CD8-positive, alpha-beta memory T cell (primary cell): Measurements from ENCODE around the gene CDH12. TPM values are rescaled to one million over a fixed set of nuclear protein-coding genes. Genes with fewer than 3 reads are reported as not detected.
"Not testable (repeated sequence)": the region's sequence is repeated elsewhere in the genome, so short reads cannot be mapped to it uniquely, and the experiment has no call there.

Experiments
- CTCF ChIA-PET: fragments of 350-600 bp; sonication (Branson Sonifier 250); formaldehyde crosslinking; loops from one replicate; lab custom pipeline; 2021; ENCODE audit warnings: antibody characterized with exemption; lab: Charles Lee
- POLR2A ChIA-PET: fragments of 350-600 bp; sonication (Branson Sonifier 250); formaldehyde crosslinking; loops from one replicate; lab custom pipeline; 2021; ENCODE audit warnings: antibody characterized with exemption; lab: Charles Lee
- DNase-seq, 5 donors: peaks; one replicate each; pipeline versions ENCODE4 v3.0.0 to v3.0.0-alpha.2; 2020 to 2022; ENCODE audit warnings: mixed read lengths in 1 of 5
- H3K27ac ChIP-seq: one replicate; pipeline ENCODE4 v1.7.0; 2013; ENCODE audit warnings: low read depth, mild to moderate bottlenecking, low read length, moderate library complexity
- H3K27me3 ChIP-seq: 2 replicates; pipeline ENCODE4 v1.7.0; 2013; ENCODE audit warnings: low read length, mild to moderate bottlenecking; ENCODE audit not compliant: insufficient read depth, poor library complexity, severe bottlenecking
- H3K36me3 ChIP-seq: 2 replicates; pipeline ENCODE4 v1.7.0; 2013; ENCODE audit warnings: mild to moderate bottlenecking, low read length, moderate library complexity; ENCODE audit not compliant: insufficient read depth
- H3K4me1 ChIP-seq: 2 replicates; pipeline ENCODE4 v1.7.0; 2013; ENCODE audit warnings: mild to moderate bottlenecking, low read length, moderate library complexity; ENCODE audit not compliant: insufficient read depth
- H3K4me3 ChIP-seq: 2 replicates; pipeline ENCODE4 v1.7.0; 2013; ENCODE audit warnings: mild to moderate bottlenecking, low read length
- H3K9me3 ChIP-seq: 2 replicates; pipeline ENCODE4 v1.7.0; 2013; ENCODE audit warnings: mild to moderate bottlenecking, low read length
- H3K27ac Mint-ChIP-seq, 8 donors: one replicate each; pipeline ENCODE4 v1.8.0; 2020 to 2021; ENCODE audit warnings: mixed read lengths in 8 of 8, mild to moderate bottlenecking in 6 of 8, inconsistent platforms in 3 of 8, moderate library complexity in 3 of 8
- H3K27me3 Mint-ChIP-seq, 2 donors: one replicate each; pipeline ENCODE4 v1.8.0; 2020 to 2021; ENCODE audit warnings: mixed read lengths in 2 of 2, mild to moderate bottlenecking in 1 of 2, moderate library complexity in 1 of 2
- H3K36me3 Mint-ChIP-seq, 3 donors: one replicate each; pipeline ENCODE4 v1.8.0; 2020 to 2021; ENCODE audit warnings: mixed read lengths in 3 of 3, inconsistent platforms in 1 of 3, mild to moderate bottlenecking in 1 of 3
- H3K4me1 Mint-ChIP-seq, 3 donors: one replicate each; pipeline ENCODE4 v1.8.0; 2020 to 2021; ENCODE audit warnings: mixed read lengths in 3 of 3, inconsistent platforms in 1 of 3, mild to moderate bottlenecking in 1 of 3
- H3K4me3 Mint-ChIP-seq, 7 donors: one replicate each; pipeline ENCODE4 v1.8.0; 2020 to 2021; ENCODE audit warnings: mixed read lengths in 7 of 7, mild to moderate bottlenecking in 6 of 7, moderate library complexity in 4 of 7, inconsistent platforms in 2 of 7
- H3K9me3 Mint-ChIP-seq, 5 donors: one replicate each; pipeline ENCODE4 v1.8.0; 2020 to 2022; ENCODE audit warnings: mixed read lengths in 5 of 5, mild to moderate bottlenecking in 3 of 5, moderate library complexity in 2 of 5, inconsistent platforms in 1 of 5
- polyA plus RNA-seq: library from polyadenylated mRNA; unstranded; fragments of 300-500 nt; fragmentation: Illumina TruSeq; gene quantifications from one replicate; pipeline ENCODE4 v1.2.3, GENCODE V29; 2021
- total RNA-seq, 2 experiments: library from RNA; stranded (reverse); gene quantifications; one replicate each; pipeline ENCODE4 v1.2.3, GENCODE V29; 2021

The CDH12 gene
- total and polyA plus RNA-seq, 3 experiments from 2014 or later: not detected

GRCh38 chr5:22208463-22208862 lies 644.7 kb downstream of the CDH12 start:
- H3K36me3 Mint-ChIP-seq, H3K9me3 ChIP-seq, H3K27ac ChIP-seq, CTCF ChIA-PET, H3K36me3 ChIP-seq, DNase-seq, H3K4me3 Mint-ChIP-seq, H3K4me3 ChIP-seq, H3K9me3 Mint-ChIP-seq, H3K27me3 Mint-ChIP-seq, H3K27ac Mint-ChIP-seq, H3K4me1 Mint-ChIP-seq, POLR2A ChIA-PET, H3K27me3 ChIP-seq, H3K4me1 ChIP-seq: not testable (repeated sequence)

GRCh38 chr5:22188651-22189050 lies 664.5 kb downstream of the CDH12 start:
- H3K9me3 Mint-ChIP-seq: peaks cover 0 to 23% (median 11%) of the 10 kb centered on the region in 5 donors
- H3K4me3 Mint-ChIP-seq, H3K27ac Mint-ChIP-seq, H3K27me3 Mint-ChIP-seq, H3K27ac ChIP-seq, H3K36me3 ChIP-seq, H3K9me3 ChIP-seq, H3K4me1 ChIP-seq, CTCF ChIA-PET, POLR2A ChIA-PET, H3K27me3 ChIP-seq, H3K4me1 Mint-ChIP-seq, H3K36me3 Mint-ChIP-seq, DNase-seq, H3K4me3 ChIP-seq: not testable (repeated sequence)

GRCh38 chr5:22187632-22188228 lies 665.4 kb downstream of the CDH12 start:
- CTCF ChIA-PET, H3K4me1 ChIP-seq, H3K4me1 Mint-ChIP-seq, H3K4me3 ChIP-seq, H3K27me3 Mint-ChIP-seq, H3K27ac ChIP-seq, POLR2A ChIA-PET, H3K4me3 Mint-ChIP-seq, H3K36me3 ChIP-seq, H3K27me3 ChIP-seq, DNase-seq, H3K9me3 ChIP-seq, H3K36me3 Mint-ChIP-seq, H3K27ac Mint-ChIP-seq: not testable (repeated sequence)
- peaks cover 0 to 21% (median 12%) of the 10 kb centered on the region in 5 donors for H3K9me3 Mint-ChIP-seq

- H3K4me1 ChIP-seq, CTCF ChIA-PET, H3K27me3 Mint-ChIP-seq, DNase-seq, H3K36me3 Mint-ChIP-seq, H3K4me3 ChIP-seq, H3K4me3 Mint-ChIP-seq, H3K36me3 ChIP-seq, H3K9me3 ChIP-seq, H3K4me1 Mint-ChIP-seq, H3K27ac Mint-ChIP-seq, H3K9me3 Mint-ChIP-seq, H3K27ac ChIP-seq, H3K27me3 ChIP-seq, POLR2A ChIA-PET: not testable (repeated sequence)
Measured at GRCh38 chr5:22169226-22169625, 683.9 kb downstream of the CDH12 start.

- H3K4me1 Mint-ChIP-seq, POLR2A ChIA-PET, H3K4me3 Mint-ChIP-seq, CTCF ChIA-PET, H3K36me3 Mint-ChIP-seq, H3K27ac ChIP-seq, H3K4me3 ChIP-seq, H3K36me3 ChIP-seq, H3K9me3 ChIP-seq, H3K4me1 ChIP-seq, H3K9me3 Mint-ChIP-seq, H3K27ac Mint-ChIP-seq, H3K27me3 Mint-ChIP-seq, DNase-seq, H3K27me3 ChIP-seq: not testable (repeated sequence)
Measured at GRCh38 chr5:22168704-22169103, 684.4 kb downstream of the CDH12 start.

GRCh38 chr5:22165931-22166330 lies 687.2 kb downstream of the CDH12 start:
- H3K4me3 ChIP-seq, CTCF ChIA-PET, H3K9me3 ChIP-seq, H3K27ac Mint-ChIP-seq, H3K4me1 ChIP-seq, H3K27me3 ChIP-seq, H3K4me1 Mint-ChIP-seq, H3K27me3 Mint-ChIP-seq, H3K36me3 ChIP-seq, DNase-seq, POLR2A ChIA-PET, H3K27ac ChIP-seq, H3K4me3 Mint-ChIP-seq, H3K36me3 Mint-ChIP-seq: not testable (repeated sequence)
- H3K9me3 Mint-ChIP-seq: peaks cover 5 to 14% (median 10%) of the 10 kb centered on the region in 5 donors

- H3K27me3 Mint-ChIP-seq, H3K4me3 ChIP-seq, H3K36me3 ChIP-seq, H3K9me3 ChIP-seq, H3K36me3 Mint-ChIP-seq, CTCF ChIA-PET, H3K4me1 ChIP-seq, POLR2A ChIA-PET, DNase-seq, H3K4me3 Mint-ChIP-seq, H3K27me3 ChIP-seq, H3K27ac Mint-ChIP-seq, H3K27ac ChIP-seq, H3K4me1 Mint-ChIP-seq: not testable (repeated sequence)
- H3K9me3 Mint-ChIP-seq: peaks cover 5 to 14% (median 10%) of the 10 kb centered on the region in 5 donors
Measured at GRCh38 chr5:22164910-22165748, 688.0 kb downstream of the CDH12 start.

GRCh38 chr5:22156953-22157352 lies 696.2 kb downstream of the CDH12 start:
- H3K9me3 Mint-ChIP-seq, H3K4me3 ChIP-seq, H3K9me3 ChIP-seq, CTCF ChIA-PET, H3K27ac ChIP-seq, DNase-seq, POLR2A ChIA-PET, H3K27me3 Mint-ChIP-seq, H3K27ac Mint-ChIP-seq, H3K4me1 Mint-ChIP-seq, H3K36me3 ChIP-seq, H3K27me3 ChIP-seq, H3K4me1 ChIP-seq, H3K4me3 Mint-ChIP-seq, H3K36me3 Mint-ChIP-seq: not testable (repeated sequence)
